ENCODE measurements around the gene LAMB4. TPM values are rescaled to one million over a fixed set of nuclear protein-coding genes. Genes with fewer than 3 reads are reported as not detected.
A peak's percentile ranks its signal among the peaks of the same experiment; 100 is the strongest.

Gene LAMB4
- total and polyA plus RNA-seq, 2 donors: 0.42 to 0.52 TPM

DNA sequence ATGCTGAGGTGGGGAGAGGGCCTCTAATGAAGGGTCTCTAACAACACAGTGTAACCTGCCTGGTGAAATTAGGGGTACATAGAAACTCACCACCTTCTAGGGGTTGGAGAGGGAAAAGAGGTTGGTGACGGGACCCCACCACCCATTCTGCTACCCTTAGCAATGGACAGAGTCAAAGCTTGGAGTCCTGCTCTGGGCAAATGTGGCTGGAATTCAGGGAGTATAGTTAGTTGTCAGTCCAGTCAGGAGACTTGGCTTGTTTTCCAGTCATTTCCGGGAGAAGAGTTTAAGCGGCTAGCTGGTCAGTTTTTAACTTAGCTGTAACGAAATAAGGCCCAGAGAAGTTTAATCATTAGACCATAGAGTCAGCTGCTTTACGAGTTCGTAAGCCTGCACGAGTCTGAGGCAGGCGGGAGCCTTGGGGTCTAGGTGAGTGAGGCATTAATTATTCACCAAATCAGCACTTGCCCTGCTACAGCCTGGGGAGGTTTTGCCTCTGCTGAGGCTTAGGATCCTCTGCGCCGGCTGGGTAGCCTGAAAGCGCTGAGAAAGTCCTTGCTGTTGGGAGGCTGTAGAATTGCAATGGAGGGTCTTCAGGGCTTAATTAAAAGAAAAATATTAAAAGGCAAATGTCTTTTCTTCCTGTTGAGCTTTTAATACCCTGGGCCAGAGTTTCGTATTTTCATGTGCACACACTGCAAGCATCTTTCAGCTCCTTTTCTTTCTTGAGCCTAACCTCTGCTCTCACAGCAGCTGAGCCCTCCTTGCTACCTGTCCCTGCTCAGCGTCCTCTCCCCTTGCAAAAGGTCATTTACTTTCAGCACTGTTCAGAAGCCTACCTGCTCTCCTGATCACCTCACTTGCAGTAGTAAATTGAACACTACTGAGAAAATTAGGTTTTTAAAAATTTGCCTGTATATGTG, 125.7 kb downstream of the LAMB4 start:
- WGBS: 35% methylated on average over 13 of the region's 13 CpGs
- H3K27ac ChIP-seq (ENCODE audit: low read depth in 1 of 2, low read length in 1 of 2): no peak overlapping the region
- no peak for DNase-seq (ENCODE audit: low read depth in 6 of 9, low spot score in 9 of 9)
- no peaks in the 10 kb centered on the region for H3K36me3 ChIP-seq (ENCODE audit: control insufficient read depth in 2 of 2, insufficient read depth in 2 of 2, low read length in 1 of 2)
- H3K4me1 ChIP-seq (ENCODE audit: control insufficient read depth in 2 of 2, insufficient read depth in 2 of 2, low read length in 2 of 2): peaks cover 9 to 20% of the 10 kb centered on the region in 2 donors
- peaks cover 1 to 10% of the 10 kb centered on the region in 2 donors for H3K9me3 ChIP-seq (ENCODE audit: control insufficient read depth in 2 of 2, insufficient read depth in 1 of 2, low read length in 1 of 2)
- no peak overlapping the region for H3K4me3 ChIP-seq (ENCODE audit: low read length in 2 of 2)
- H3K27me3 ChIP-seq (ENCODE audit: control insufficient read depth in 2 of 2, insufficient read depth in 1 of 2, low read length in 1 of 2): peaks cover 35 to 78% of the 10 kb centered on the region in 2 donors

DNA sequence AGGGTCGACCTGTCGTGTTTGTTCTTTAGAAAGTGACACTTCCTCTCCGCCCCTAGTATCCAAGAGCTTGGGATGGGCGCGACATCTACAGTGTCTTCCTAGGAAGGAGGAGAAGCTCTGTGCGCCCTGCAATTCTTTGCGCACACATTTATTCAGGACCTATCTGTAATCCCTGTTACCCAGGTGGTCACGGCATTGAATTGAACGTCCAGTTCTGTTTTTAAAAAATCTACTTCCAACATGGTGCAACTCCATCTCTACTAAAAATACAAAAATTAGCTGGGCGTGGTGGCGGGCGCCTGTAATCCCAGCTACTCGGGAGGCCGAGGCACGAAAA, 126.6 kb downstream of the LAMB4 start:
- WGBS: 23% methylated on average over 15 of the region's 15 CpGs
- Histone ChIP-seq H3K27ac (ENCODE audit: low read depth in 1 of 2, low read length in 1 of 2) (no peak overlapping the region), H3K27me3 (ENCODE audit: control insufficient read depth in 2 of 2, insufficient read depth in 1 of 2, low read length in 1 of 2) (peaks cover 35 to 83% of the 10 kb centered on the region in 2 donors), H3K36me3 (ENCODE audit: control insufficient read depth in 2 of 2, insufficient read depth in 2 of 2, low read length in 1 of 2) (no peaks in the 10 kb centered on the region), H3K9me3 (ENCODE audit: control insufficient read depth in 2 of 2, insufficient read depth in 1 of 2, low read length in 1 of 2) (peaks cover 1 to 10% of the 10 kb centered on the region in 2 donors), H3K4me3 (ENCODE audit: low read length in 2 of 2) (peak overlapping the region in 1 of 2 donors; percentile 34), H3K4me1 (ENCODE audit: control insufficient read depth in 2 of 2, insufficient read depth in 2 of 2, low read length in 2 of 2) (peaks cover 9 to 20% of the 10 kb centered on the region in 2 donors)
- DNase-seq (ENCODE audit: low read depth in 6 of 9, low spot score in 9 of 9): no peak

DNA sequence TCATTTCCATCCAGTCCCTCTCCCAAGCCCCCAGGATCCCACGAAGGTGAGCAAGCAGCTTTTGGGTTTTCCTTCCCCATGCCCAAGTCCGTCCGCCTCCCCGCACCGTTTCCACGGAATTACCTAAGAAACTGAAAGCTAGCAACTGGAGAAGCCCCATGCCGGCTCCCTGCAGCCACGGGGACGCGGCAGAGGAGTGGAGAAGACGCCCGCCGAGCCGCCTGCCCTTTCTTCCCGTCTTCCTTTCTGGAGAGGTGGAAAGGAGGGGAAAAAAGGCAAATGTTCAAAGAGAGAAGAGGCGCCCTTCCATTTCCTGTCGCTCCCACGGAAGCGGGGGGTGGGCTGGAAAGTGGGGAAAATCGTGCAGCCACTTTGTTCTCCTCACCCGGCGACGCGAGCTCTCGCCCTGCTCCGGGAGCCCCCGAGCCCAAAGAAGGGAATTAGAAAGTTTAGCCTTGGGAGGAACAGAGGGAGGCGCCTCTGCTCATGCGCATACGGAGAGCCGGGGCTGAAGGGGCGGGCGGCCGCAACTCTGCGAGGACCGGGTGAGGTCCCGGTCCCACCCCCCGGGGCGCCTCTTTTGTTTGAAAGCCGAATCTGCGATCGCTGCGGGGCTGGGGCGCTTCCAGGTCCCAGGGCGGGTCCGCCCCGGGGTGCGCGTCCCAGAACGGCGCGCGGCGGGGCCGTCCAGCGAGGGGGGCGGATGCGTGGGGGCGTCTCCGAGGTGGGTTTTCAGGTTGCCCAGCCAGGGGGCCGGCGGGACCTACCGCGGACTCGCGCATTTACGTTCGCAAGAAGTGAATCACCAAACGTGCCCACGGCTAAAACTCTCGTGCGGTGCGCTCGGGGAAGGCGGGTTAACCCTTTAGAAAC, 127.2 kb downstream of the LAMB4 start, which contains the start of gene LAMB1:
Gene LAMB1, minus strand, starts transcription at position 436 of the 873 bp plus-strand sequence. Its CDS starts 276 bp downstream, at position 160.
- Histone ChIP-seq H3K9me3 (ENCODE audit: control insufficient read depth in 2 of 2, insufficient read depth in 1 of 2, low read length in 1 of 2) (peaks cover 1 to 10% of the 10 kb centered on the region in 2 donors), H3K27me3 (ENCODE audit: control insufficient read depth in 2 of 2, insufficient read depth in 1 of 2, low read length in 1 of 2) (peaks cover 35 to 83% of the 10 kb centered on the region in 2 donors), H3K4me3 (ENCODE audit: low read length in 2 of 2) (peak within 1 kb of the TSS; percentile 34 to 48), H3K27ac (ENCODE audit: low read depth in 1 of 2, low read length in 1 of 2) (peak within 1 kb of the TSS in 1 of 2 donors; percentile 68), H3K36me3 (ENCODE audit: control insufficient read depth in 2 of 2, insufficient read depth in 2 of 2, low read length in 1 of 2) (no peaks in the 10 kb centered on the region), H3K4me1 (ENCODE audit: control insufficient read depth in 2 of 2, insufficient read depth in 2 of 2, low read length in 2 of 2) (peaks cover 9 to 20% of the 10 kb centered on the region in 2 donors)
- WGBS: 1% methylated on average over 75 of the region's 75 CpGs
- peak in 1 of 9 donors; percentile 29 for DNase-seq (ENCODE audit: low read depth in 6 of 9, low spot score in 9 of 9)

DNA sequence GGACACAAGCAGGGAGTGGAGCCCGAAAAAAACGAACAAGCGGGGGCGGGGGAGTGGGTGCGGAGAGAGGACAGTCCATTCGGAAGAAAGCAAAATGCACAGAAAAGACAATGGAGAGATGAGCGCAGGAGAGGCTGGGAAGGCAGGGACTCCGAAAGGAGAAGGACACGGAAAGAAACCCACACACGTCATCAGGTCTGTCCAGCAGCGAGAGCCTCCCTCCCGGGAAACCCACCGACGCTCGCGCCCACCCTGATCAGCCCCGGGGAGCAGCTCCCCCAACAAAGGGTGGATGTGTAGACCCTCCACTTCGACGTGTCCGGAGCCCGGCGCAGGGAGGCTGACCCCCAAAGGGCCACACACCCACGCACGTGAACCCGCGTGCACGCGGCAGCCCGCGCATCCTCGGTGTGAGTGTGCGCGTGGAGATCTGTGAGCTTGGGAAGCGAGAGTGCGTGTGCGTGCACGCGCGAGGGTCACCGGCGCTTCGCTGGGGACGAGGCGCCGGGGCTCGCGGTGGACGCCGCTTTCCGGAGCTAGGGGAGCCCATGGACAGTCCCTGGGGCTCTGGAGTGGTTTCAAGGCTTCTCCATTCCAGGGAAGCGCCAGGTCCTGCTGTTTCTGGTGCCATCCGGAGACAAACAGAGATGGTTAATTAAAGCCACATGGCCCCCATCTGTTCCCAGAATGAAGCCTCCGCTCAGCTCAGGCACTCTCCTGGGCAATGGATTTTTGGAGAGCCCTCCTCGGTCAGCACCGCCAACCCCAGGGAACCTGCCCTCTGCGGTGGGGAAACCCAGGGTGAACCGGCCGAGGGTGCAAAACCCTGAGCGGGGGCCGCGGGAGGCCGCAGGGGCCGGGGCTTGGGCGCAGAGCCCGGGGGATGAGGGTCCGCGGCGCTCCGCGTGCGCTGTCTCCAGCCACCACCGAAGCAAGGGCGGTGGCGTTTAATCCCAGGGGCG, 128.1 kb downstream of the LAMB4 start:
- H3K27me3 ChIP-seq (ENCODE audit: control insufficient read depth in 2 of 2, insufficient read depth in 1 of 2, low read length in 1 of 2): peaks cover 35 to 78% of the 10 kb centered on the region in 2 donors
- H3K36me3 ChIP-seq (ENCODE audit: control insufficient read depth in 2 of 2, insufficient read depth in 2 of 2, low read length in 1 of 2): no peaks in the 10 kb centered on the region
- DNase-seq (ENCODE audit: low read depth in 6 of 9, low spot score in 9 of 9): no peak
- WGBS: 2% methylated on average over 75 of the region's 75 CpGs
- H3K27ac ChIP-seq (ENCODE audit: low read depth in 1 of 2, low read length in 1 of 2): peak overlapping the region; percentile 30 to 68
- peak overlapping the region; percentile 34 to 48 for H3K4me3 ChIP-seq (ENCODE audit: low read length in 2 of 2)
- peaks cover 1 to 10% of the 10 kb centered on the region in 2 donors for H3K9me3 ChIP-seq (ENCODE audit: control insufficient read depth in 2 of 2, insufficient read depth in 1 of 2, low read length in 1 of 2)
- peaks cover 9 to 20% of the 10 kb centered on the region in 2 donors for H3K4me1 ChIP-seq (ENCODE audit: control insufficient read depth in 2 of 2, insufficient read depth in 2 of 2, low read length in 2 of 2)

DNA sequence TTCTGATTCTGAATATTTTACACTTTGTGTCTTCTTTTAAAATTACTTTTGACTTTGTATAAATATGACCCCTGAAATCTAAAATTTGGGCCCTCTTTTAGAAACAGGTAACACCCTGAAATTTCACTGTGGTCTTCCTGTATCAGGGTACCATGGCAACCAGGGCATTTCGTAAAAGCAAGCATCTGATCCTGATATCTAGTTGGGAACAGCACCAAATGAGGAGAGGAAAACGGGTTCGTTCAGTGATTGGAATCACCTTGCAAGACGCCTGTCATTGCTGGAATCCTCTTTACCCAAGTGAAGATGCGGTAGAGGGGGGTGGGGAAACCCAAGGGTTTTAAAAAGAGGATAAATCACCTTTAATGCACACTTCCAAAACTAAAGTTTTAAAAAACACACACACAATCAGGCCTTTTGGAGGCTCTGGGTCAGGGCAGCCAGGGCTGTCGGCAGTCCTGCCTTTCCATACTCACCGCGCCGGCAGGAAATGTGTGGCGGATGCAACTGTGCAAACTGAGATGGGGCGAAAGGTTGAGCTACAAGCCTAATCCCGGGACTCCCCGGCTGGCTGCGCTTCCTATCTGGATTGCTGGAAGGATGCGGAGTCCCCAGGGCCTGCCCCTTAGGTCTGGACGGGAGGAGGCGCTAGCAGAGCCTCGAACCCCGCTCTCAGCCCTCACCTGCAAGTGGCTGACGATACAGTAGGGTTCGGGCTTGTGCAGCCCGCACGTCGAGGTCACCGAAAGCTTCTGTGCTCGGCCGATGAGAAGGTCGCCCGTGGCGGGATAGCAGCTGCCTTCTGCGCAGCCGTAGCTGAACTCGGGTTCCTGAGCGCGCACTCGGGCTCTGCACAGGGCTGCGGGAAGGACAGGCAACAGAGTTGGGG, 129.0 kb downstream of the LAMB4 start:
- Histone ChIP-seq H3K4me3 (ENCODE audit: low read length in 2 of 2) (peak overlapping the region; percentile 34 to 48), H3K9me3 (ENCODE audit: control insufficient read depth in 2 of 2, insufficient read depth in 1 of 2, low read length in 1 of 2) (peaks cover 1 to 10% of the 10 kb centered on the region in 2 donors), H3K4me1 (ENCODE audit: control insufficient read depth in 2 of 2, insufficient read depth in 2 of 2, low read length in 2 of 2) (peaks cover 9 to 20% of the 10 kb centered on the region in 2 donors), H3K36me3 (ENCODE audit: control insufficient read depth in 2 of 2, insufficient read depth in 2 of 2, low read length in 1 of 2) (no peaks in the 10 kb centered on the region), H3K27ac (ENCODE audit: low read depth in 1 of 2, low read length in 1 of 2) (peak overlapping the region in 1 of 2 donors; percentile 12), H3K27me3 (ENCODE audit: control insufficient read depth in 2 of 2, insufficient read depth in 1 of 2, low read length in 1 of 2) (peaks cover 35 to 69% of the 10 kb centered on the region in 2 donors)
- 18% methylated on average over 37 of the region's 37 CpGs for WGBS
- no peak for DNase-seq (ENCODE audit: low read depth in 6 of 9, low spot score in 9 of 9)

DNA sequence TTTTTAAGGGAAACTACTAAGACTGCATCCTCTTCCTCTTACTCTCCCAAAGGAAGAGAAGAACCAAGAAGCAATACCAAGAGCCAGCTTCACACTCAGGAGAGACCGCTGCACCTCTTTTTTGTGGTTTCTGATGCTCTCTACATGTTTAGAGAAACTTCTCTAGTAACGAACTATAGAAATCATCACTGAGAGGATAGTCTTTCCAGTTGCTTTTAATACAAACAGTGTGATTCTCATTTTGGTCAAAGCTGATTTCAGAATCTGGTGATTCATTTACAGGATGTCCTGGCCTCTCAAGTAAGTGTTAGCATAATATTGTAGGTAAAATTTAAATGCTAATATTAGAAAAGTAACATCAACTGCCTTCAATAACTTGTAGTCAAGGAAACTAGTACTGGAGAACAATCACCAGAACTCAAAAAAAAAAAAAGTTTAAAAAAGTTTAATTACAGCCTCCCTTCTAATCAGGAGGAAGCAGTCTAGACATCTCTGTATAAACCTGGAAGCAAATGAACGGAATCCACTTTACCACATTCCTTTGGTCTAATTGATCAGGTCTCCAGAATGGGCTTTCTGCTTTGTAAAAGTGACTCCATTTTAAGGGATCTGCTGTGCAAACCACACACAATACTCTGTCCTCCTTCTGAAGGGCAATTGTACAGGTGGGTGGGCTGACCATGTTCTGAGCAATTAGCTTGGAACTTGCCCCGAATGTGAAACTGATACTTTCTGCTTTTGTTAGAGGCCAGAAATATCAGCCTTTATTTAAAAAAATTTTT, 130.2 kb downstream of the LAMB4 start:
- 53% methylated on average over 4 of the region's 4 CpGs for WGBS
- Histone ChIP-seq H3K4me3 (ENCODE audit: low read length in 2 of 2) (no peak overlapping the region), H3K9me3 (ENCODE audit: control insufficient read depth in 2 of 2, insufficient read depth in 1 of 2, low read length in 1 of 2) (peaks cover 1 to 10% of the 10 kb centered on the region in 2 donors), H3K27ac (ENCODE audit: low read depth in 1 of 2, low read length in 1 of 2) (no peak overlapping the region), H3K36me3 (ENCODE audit: control insufficient read depth in 2 of 2, insufficient read depth in 2 of 2, low read length in 1 of 2) (no peaks in the 10 kb centered on the region), H3K27me3 (ENCODE audit: control insufficient read depth in 2 of 2, insufficient read depth in 1 of 2, low read length in 1 of 2) (peaks cover 31 to 61% of the 10 kb centered on the region in 2 donors), H3K4me1 (ENCODE audit: control insufficient read depth in 2 of 2, insufficient read depth in 2 of 2, low read length in 2 of 2) (peaks cover 9 to 20% of the 10 kb centered on the region in 2 donors)
- DNase-seq (ENCODE audit: low read depth in 6 of 9, low spot score in 9 of 9): no peak

DNA sequence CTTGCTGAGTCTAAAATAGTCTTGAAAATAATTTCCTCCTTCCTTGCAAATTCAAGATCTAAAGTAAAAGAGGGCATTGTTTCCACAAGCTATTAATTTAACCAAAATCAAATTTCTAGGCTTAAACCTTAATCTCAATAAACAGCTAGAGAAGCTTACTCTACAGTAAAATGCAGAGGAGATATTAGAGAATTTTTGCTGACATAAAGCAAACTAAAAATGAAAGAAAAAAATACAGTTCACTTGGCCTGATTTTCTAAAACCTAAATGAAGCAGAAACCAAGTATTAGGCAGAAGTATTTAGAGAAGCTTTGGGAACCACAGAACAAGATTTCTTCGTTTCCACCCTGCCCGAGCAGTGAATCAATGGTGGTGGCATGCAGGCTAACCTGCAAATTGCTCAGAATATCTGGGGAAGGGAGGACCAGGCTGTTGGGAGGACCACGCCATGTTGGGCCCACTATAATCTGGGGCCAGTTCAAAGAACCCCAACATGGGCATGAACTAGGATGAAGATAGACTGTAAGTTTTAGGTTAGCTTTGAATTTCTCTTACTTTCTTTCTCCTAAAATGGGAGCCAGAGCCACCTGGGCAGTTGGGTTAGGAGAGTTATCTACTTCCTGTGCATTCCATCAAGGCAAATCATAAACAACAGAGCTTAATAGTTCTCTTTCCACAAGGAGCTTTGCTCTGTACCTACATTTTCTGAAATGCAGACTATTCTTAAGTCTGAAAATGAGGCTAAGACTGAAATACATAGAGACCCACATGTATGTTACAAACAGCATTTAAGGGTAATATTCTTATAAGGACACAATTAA, 131.3 kb downstream of the LAMB4 start:
- H3K9me3 ChIP-seq (ENCODE audit: control insufficient read depth in 2 of 2, insufficient read depth in 1 of 2, low read length in 1 of 2): peaks cover 0 to 10% of the 10 kb centered on the region in 2 donors
- 93% methylated on average over 3 of the region's 3 CpGs for WGBS
- peaks cover 22 to 50% of the 10 kb centered on the region in 2 donors for H3K27me3 ChIP-seq (ENCODE audit: control insufficient read depth in 2 of 2, insufficient read depth in 1 of 2, low read length in 1 of 2)
- no peak for DNase-seq (ENCODE audit: low read depth in 6 of 9, low spot score in 9 of 9)
- no peaks in the 10 kb centered on the region for H3K36me3 ChIP-seq (ENCODE audit: control insufficient read depth in 2 of 2, insufficient read depth in 2 of 2, low read length in 1 of 2)
- no peak overlapping the region for H3K4me3 ChIP-seq (ENCODE audit: low read length in 2 of 2)
- peaks cover 9 to 20% of the 10 kb centered on the region in 2 donors for H3K4me1 ChIP-seq (ENCODE audit: control insufficient read depth in 2 of 2, insufficient read depth in 2 of 2, low read length in 2 of 2)
- no peak overlapping the region for H3K27ac ChIP-seq (ENCODE audit: low read depth in 1 of 2, low read length in 1 of 2)
